Activated CD4-positive, alpha-beta T cell treated with anti-CD3 and anti-CD28 coated beads, Interleukin-2, Interleukin-4, amounts not matched to agents 100 ng/mL and 50 ng/mL, durations not matched to agents 16 hours and 8 hours (primary cell): ENCODE data around the gene KIF26B.
"Not testable (repeated sequence)": the region's sequence is repeated elsewhere in the genome, so short reads cannot be mapped to it uniquely, and the experiment has no call there.

Experiments used
- DNase-seq: peaks from one replicate; pipeline ENCODE4 v3.0.0-alpha.2; 2020; ENCODE audit warnings: low spot score

KIF26B gene

DNA sequence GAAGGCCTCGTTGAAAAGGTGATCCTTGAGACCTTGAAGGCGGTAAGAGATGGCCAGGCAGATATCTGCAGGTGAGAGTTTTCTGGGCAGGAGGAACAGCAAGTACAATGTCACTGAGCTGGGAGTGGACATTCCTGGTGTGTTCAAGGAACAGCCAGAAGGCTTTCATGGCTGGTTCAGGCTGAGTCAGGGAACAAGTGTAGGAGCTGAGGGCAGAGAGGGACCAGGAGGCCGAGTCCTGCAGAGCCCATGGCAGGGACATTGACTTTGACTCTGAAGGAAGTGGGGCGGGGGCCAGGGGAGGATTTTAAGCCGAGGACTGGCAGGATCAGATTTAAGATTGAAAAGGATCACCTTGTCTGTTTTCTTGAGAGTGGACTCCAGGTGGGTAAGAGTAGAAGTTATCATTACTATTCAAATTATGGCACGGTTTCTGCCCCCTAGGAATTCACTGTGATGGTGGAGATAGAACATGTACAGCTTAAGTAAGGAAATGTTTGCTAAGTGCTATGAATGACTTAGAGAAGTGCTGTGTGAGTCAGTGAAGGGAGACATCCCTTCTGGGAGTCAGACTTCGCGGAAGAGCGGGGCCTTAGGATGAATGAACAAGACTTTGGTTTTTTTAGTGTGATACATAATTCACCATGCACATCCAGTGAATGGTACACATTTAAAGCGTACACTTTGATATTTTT lies 202.3 kb downstream of the KIF26B start:
- DNase-seq = no peak

DNA sequence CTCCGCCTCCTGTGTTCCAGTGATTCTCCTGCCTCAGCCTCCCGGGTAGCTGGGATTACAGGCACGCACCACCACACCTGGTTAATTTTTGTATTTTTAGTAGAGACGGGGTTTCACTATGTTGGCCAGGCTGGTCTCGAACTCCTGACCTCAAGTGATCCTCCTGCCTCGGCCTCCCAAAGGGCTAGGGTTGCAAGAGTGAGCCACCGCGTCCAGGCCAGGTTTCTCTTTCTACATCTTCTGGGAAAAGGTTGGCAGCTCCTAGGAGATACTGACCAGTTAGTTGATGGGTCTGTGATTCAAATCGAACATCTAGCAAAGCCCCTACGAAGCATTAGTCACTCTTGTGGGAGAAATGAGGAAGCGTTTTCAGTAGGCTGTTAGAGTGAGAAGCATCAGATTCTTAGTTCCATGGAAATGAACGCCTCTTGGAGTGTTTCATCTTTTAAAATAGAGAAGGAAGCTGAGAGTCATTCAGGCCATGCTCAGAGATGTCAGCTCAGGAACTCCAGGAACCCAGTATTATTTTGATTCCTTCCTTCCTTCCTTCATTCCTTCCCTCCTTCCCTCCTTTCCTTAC lies 204.4 kb downstream of the KIF26B start:
- not testable (repeated sequence) for DNase-seq

GRCh38 chr1:245361065-245361464 lies 206.3 kb downstream of the KIF26B start:
- no peak for DNase-seq

- no peak for DNase-seq
These were observed 207.2 kb downstream of the KIF26B start for GRCh38 chr1:245361951-245362350.

DNA sequence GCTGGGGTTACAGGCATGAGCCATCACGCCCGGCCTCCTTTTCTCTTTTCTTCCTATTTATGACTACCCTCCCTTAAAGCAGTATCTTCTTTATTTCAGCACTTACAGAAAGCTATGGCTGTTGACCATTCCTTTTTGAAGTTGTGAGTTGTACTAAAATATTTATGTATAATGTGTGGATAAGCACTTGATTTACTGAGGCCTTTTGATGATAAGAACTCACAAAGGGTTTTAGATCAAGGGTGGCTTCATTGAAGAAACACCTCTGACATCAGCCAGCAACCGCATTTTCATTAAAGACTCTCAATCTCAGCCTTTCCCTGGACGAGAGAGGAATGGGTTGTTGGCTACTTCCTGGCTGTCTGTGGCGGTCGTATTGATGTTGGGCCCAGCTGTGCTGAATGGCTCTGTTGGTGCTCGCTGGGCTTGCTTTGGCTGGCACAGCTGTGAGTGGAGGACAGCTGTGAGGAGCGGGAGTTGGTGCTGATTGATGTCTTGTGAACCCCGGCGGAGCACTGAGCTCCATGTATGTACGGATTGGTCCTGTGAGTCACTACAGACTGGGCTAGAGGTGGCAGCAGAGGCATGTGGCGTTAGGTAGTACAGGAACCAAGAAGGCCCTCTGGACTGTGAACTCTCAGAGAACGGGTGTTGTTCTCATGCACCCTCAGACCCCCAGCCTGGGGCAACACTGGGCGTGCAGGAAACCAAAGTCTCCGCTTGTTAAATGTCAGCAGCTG lies 208.8 kb downstream of the KIF26B start:
- no peak for DNase-seq

DNA sequence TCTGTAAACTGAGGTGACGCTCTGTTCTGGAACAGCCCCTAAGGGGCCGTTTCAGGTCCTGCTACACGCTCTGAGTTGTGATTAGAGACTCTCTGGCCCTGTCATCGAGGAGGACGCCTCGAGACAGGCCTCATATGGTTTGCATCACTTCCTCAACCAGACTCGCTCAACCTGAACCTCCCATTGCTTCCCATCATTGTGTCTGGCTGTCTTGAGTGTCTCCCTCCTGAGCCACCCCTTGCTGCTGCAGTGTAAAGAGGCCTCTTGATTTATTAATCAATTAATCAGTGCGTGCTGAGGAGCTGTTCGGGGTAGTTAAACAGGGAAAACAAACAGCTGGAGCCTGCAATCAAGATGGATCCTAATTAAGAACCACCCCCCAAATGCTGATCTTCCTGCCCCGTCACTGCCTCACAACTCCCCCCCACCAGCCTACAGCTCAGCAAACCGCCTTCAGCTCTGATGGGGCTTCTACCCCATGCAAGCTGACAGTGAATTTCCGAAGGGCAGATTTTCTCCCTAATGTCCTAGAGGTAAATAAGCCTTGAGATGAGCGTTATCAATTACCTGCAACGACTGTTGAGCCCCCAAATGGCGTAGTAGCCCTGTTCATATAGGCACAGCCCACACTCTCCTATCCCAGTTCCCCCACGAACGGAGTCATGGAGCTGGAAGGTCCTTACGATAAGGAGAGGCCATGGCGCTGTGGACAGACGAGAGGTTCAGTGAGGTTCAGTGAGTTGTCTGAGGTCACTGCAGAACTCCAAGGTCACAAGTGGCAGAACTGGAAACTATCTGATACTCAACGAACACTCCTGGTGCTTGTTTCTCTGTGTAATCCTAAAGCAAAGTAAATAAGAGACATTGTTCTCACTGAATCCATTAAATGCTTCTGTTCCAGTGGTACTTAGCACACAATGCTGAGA lies 210.6 kb downstream of the KIF26B start:
- DNase-seq = no peak

DNA sequence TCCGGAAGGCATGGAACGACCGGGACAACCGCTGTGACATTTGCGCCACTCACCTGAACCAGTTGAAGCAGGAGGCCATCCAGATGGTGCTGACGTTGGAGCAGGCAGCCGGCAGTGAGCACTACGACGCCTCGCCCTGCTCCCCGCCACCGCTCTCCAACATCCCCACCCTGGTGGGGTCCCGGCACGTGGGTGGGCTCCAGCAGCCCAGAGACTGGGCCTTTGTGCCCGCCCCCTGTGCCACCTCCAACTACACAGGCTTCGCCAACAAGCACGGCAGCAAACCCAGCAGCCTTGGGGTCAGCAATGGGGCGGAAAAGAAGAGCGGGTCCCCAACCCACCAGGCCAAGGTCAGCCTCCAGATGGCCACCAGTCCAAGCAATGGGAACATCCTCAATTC lies 212.1 kb downstream of the KIF26B start:
- DNase-seq = no peak

GRCh38 chr1:245370175-245370825 lies 215.5 kb downstream of the KIF26B start:
- no peak for DNase-seq

DNA sequence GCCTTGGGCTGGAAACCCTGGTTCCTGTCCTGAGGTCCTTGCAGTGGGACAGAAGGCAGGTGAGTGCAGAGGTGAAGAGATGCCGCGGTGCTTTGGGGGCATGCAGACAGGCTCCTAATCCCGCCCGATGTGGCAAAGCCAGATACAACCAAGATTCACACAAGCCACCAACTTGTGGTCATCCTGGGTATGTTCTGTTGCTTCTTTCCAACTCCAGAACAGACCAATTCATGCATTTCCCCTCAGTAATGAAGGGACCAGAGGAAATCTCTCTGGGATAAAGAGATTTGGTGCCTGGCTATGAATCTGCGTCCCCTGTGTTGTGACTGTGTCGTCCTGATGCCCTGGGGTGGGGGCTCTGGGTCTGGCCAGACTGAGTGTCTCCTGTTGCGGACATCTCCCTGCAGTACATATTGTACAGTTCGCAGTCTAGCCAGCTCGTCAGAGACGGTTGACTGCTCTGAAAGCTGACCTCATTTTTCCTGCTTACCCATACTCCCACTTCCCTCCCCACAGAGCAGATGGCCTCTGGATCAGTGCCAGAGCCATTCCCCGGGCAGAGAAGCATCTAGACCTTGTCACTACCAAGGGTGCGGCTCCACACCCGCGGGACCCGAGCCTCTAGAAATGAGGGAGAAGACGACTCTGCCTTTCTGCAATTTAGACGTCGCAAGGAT lies 216.3 kb downstream of the KIF26B start:
- DNase-seq = no peak

- no peak for DNase-seq
These were observed 218.3 kb downstream of the KIF26B start for GRCh38 chr1:245373131-245373530.

- no peak for DNase-seq
These were observed 221.1 kb downstream of the KIF26B start for GRCh38 chr1:245375789-245376460.

- no peak for DNase-seq
These were observed 223.1 kb downstream of the KIF26B start for GRCh38 chr1:245377854-245378253.

GRCh38 chr1:245378311-245378722 lies 223.5 kb downstream of the KIF26B start:
- no peak for DNase-seq

DNA sequence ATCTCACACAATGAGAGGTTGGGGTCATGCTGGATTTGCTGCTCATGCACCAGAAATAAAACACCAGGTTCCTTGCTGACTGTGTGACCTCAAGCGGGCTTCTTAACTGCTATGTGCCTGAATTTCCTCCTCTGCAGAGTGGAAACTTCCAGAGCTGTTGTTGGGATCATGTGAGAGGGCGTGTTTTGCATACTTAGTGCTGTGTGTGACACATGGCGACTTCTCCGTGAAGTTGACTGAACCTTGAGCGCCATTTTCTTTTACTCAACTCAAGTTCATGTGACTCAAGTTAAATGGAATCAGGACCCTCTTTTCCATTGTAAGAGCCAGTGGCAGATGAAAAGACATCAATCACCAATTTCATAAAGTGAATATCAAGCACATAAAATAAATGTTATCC lies 224.0 kb downstream of the KIF26B start:
- DNase-seq = no peak

GRCh38 chr1:245380790-245381535 lies 226.2 kb downstream of the KIF26B start:
- DNase-seq = no peak

DNA sequence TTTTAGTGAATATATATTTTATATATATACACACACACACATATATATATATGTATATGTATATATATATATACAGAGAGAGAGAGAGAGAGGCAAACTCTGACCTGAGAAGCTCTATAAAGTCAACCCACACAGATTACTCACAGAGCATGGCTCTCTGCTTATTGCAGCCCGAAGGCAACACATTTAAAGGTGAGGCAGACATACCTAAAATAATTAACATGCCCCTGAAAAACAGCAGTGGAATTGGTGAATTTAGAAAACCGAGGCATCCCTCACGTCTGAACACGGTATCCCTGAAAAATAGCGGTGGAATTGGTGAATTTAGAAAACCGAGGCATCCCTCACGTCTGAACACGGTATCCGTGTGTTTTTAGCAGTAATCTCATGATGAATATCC lies 228.2 kb downstream of the KIF26B start:
- DNase-seq = no peak

DNA sequence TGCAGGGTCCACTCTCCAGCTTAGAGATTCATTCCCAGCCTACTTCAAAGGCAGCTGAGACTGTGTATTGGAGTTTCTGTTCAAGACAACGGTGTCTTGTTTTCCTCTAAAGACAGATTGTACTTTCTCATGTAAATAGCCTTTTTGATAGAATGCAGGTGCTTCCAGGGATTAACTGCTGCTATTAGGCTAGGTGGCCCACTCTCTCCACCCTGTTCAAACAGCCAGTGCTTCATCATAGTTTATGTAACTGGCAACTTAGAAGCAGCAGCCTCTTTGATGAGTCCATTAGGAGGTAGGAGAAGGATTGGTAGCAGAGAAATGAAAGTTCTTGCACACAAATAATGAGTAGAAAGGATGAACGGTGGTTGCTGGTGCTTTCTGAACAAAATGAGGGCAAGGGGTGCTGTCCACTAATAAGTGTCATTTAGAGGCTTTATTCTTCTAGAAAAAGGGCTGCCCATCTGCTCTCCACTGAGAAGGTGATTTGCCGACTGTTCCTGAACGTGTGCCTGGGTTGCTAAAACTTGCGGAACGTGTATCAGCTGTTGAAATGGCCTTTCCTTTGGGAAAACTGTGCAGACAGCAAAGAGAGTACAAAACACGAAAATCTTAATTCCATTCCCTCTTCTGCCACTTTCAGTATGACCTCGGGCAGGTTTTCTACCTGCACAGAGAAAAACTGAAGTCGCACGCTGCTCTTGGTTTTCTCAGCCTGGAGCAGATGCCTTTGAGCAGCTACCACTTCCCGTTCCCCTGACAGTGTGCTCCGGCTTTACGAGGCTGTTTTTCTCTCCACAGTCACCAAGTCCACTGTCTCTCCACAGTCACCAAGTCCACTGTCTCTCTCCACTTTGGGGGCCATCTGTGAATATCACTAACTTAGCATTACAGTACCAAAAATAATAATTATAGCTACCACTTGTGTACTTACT lies 228.9 kb downstream of the KIF26B start:
- no peak for DNase-seq

- no peak for DNase-seq
These were observed 231.6 kb downstream of the KIF26B start for GRCh38 chr1:245386297-245386971.
